ENCODE results near the gene ERICH4.

GRCh38 chr19:41484822-41485221 lies 41.9 kb downstream of the ERICH4 start:
- TF ChIP-seq, protein P1, sequence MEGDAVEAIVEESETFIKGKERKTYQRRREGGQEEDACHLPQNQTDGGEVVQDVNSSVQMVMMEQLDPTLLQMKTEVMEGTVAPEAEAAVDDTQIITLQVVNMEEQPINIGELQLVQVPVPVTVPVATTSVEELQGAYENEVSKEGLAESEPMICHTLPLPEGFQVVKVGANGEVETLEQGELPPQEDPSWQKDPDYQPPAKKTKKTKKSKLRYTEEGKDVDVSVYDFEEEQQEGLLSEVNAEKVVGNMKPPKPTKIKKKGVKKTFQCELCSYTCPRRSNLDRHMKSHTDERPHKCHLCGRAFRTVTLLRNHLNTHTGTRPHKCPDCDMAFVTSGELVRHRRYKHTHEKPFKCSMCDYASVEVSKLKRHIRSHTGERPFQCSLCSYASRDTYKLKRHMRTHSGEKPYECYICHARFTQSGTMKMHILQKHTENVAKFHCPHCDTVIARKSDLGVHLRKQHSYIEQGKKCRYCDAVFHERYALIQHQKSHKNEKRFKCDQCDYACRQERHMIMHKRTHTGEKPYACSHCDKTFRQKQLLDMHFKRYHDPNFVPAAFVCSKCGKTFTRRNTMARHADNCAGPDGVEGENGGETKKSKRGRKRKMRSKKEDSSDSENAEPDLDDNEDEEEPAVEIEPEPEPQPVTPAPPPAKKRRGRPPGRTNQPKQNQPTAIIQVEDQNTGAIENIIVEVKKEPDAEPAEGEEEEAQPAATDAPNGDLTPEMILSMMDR (IDR thresholded peaks at IDR 0.05; ENCODE audit: control extremely low read depth in 1 of 3, insufficient read depth in 1 of 3, low read depth in 1 of 3, low read length in 3 of 3), result no peak
- TF ChIP-seq SIN3A (conservative IDR thresholded peaks at IDR 0.05 in 1 of 2, IDR thresholded peaks at IDR 0.05 in 1 of 2; ENCODE audit: low read depth in 1 of 2, low read length in 2 of 2), result no peak
- no peak for TF ChIP-seq YY1 (IDR thresholded peaks at IDR 0.05; ENCODE audit: low read depth, low read length)
- TF ChIP-seq KDM1A (IDR thresholded peaks at IDR 0.05; ENCODE audit: borderline replicate concordance, low read length), result no peak
- TF ChIP-seq EZH2 (IDR thresholded peaks at IDR 0.05; ENCODE audit: low read depth, low read length, severe bottlenecking), result no peak
- TF ChIP-seq POLR2A (IDR thresholded peaks at IDR 0.05; ENCODE audit: control extremely low read depth in 1 of 2, low read depth in 2 of 2, low read length in 2 of 2), result no peak
- no peak for TF ChIP-seq TAF1 (IDR thresholded peaks at IDR 0.05; ENCODE audit: low read depth, low read length)
- TF ChIP-seq SIX5 (IDR thresholded peaks at IDR 0.05; ENCODE audit: low read depth, low read length), result no peak
- TF ChIP-seq GTF2F1 (IDR thresholded peaks at IDR 0.05; ENCODE audit: borderline replicate concordance, low read depth, low read length), result no peak
- TF ChIP-seq SRF (IDR thresholded peaks at IDR 0.05; ENCODE audit: low read depth, low read length), result no peak
